Lung (tissue), 12 donors: Measurements from ENCODE around the gene IL17B. TPM values are rescaled to one million over a fixed set of nuclear protein-coding genes. Genes with fewer than 3 reads are reported as not detected.
A peak's percentile ranks its signal among the peaks of the same experiment; 100 is the strongest.

Source experiments
- ATAC-seq: fragments of 200-7000 bp; cut with Tn5 transposase; one replicate; pipeline ENCODE4 v1.9.1; 2020; ENCODE audit warnings: moderate number of reproducible peaks; ENCODE audit not compliant: insufficient read depth, low FRiP score
- DNase-seq, 3 donors: peaks; one replicate each; pipeline ENCODE4 v3.0.0-alpha.2; 2013 to 2017
- H3K27ac ChIP-seq, 2 donors: one replicate each; pipeline ENCODE4 v1.5.1; 2013; ENCODE audit warnings: mild to moderate bottlenecking in 2 of 2, moderate library complexity in 2 of 2, control low read depth in 1 of 2, inconsistent platforms in 1 of 2, low read depth in 1 of 2, low read length in 1 of 2
- H3K27me3 ChIP-seq, 3 donors: one replicate each; pipeline ENCODE4 v1.5.1; 2013; ENCODE audit warnings: low read length in 2 of 3; ENCODE audit not compliant: control insufficient read depth in 3 of 3, insufficient read depth in 3 of 3
- H3K36me3 ChIP-seq, 4 donors: one replicate each; pipeline ENCODE4 v1.5.1; 2013; ENCODE audit warnings: low read length in 4 of 4, mild to moderate bottlenecking in 1 of 4, moderate library complexity in 1 of 4; ENCODE audit not compliant: control insufficient read depth in 4 of 4, insufficient read depth in 4 of 4
- H3K4me1 ChIP-seq, 5 donors: one replicate each; pipeline ENCODE4 v1.5.1; 2013; ENCODE audit warnings: low read length in 5 of 5, mild to moderate bottlenecking in 2 of 5, moderate library complexity in 1 of 5; ENCODE audit not compliant: control insufficient read depth in 5 of 5, insufficient read depth in 5 of 5
- H3K4me3 ChIP-seq: one replicate; pipeline ENCODE4 v1.5.1; 2013; ENCODE audit warnings: mild to moderate bottlenecking, control low read depth, moderate library complexity
- H3K9ac ChIP-seq, 2 donors: one replicate each; pipeline ENCODE4 v1.5.1; 2013; ENCODE audit warnings: low read length in 2 of 2, control low read depth in 1 of 2; ENCODE audit not compliant: insufficient read depth in 1 of 2
- H3K9me3 ChIP-seq, 4 donors: one replicate each; pipeline ENCODE4 v1.5.1; 2013; ENCODE audit warnings: low read length in 3 of 4, mild to moderate bottlenecking in 1 of 4, moderate library complexity in 1 of 4; ENCODE audit not compliant: control insufficient read depth in 4 of 4, insufficient read depth in 3 of 4
- WGBS, 2 donors: extraction: QIAGEN DNeasy Blood & Tissue Kit; methylation state at CpG; one replicate each; pipeline ENCODE4 v1.1.7; 2013; 5-methylcytosine and 5-hydroxymethylcytosine counted together
- polyA plus RNA-seq, 2 donors: library from polyadenylated mRNA; stranded (reverse); fragments of 200-250 nt; gene quantifications; one replicate each; pipeline ENCODE4 v1.2.1, GENCODE V29; 2013
- total RNA-seq, 2 donors: library from RNA; depleted of rRNA in 1 of 2; stranded (reverse); fragments of >200 nt in 1 of 2; gene quantifications; one replicate each; pipeline ENCODE4 v1.2.1, GENCODE V29; 2014 to 2021
- TF ChIP-seq, protein P1 (sequence below): IDR thresholded peaks from 2 replicates; pipeline ENCODE4 v1.5.1; 2012; ENCODE audit warnings: mild to moderate bottlenecking; ENCODE audit errors: control extremely low read depth, extremely low read depth
- donor health status: control.
- donor health status: control.
- donor health status: Bipolar disorder and iron deficiency.
- donor health status: healthy.
- donor health status: DM: yes; HTN: yes; CAD: no.

IL17B gene
- total and polyA plus RNA-seq, 4 donors: 0.26 to 1.3 (median 0.39) TPM

GRCh38 chr5:149333711-149334443 lies 45.2 kb downstream of the IL17B start:
- H3K36me3 ChIP-seq: peaks cover 0 to 32% (median 3%) of the 10 kb centered on the region in 4 donors
- no peak overlapping the region for H3K4me3 ChIP-seq
- peaks cover 0 to 2% (median 0%) of the 10 kb centered on the region in 4 donors for H3K9me3 ChIP-seq
- peaks cover 0 to 6% (median 0%) of the 10 kb centered on the region in 5 donors for H3K4me1 ChIP-seq
- WGBS, 2 donors: 79 to 85% methylated on average over 2 of the region's 2 CpGs
- no peaks in the 10 kb centered on the region for H3K27me3 ChIP-seq
- DNase-seq (peak in 2 of 3 donors; percentile 23 to 53), ATAC-seq (no peak)
- TF ChIP-seq, protein P1, sequence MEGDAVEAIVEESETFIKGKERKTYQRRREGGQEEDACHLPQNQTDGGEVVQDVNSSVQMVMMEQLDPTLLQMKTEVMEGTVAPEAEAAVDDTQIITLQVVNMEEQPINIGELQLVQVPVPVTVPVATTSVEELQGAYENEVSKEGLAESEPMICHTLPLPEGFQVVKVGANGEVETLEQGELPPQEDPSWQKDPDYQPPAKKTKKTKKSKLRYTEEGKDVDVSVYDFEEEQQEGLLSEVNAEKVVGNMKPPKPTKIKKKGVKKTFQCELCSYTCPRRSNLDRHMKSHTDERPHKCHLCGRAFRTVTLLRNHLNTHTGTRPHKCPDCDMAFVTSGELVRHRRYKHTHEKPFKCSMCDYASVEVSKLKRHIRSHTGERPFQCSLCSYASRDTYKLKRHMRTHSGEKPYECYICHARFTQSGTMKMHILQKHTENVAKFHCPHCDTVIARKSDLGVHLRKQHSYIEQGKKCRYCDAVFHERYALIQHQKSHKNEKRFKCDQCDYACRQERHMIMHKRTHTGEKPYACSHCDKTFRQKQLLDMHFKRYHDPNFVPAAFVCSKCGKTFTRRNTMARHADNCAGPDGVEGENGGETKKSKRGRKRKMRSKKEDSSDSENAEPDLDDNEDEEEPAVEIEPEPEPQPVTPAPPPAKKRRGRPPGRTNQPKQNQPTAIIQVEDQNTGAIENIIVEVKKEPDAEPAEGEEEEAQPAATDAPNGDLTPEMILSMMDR: no peak
- H3K9ac ChIP-seq: no peak overlapping the region
- peak overlapping the region in 1 of 2 donors; percentile 47 for H3K27ac ChIP-seq

DNA sequence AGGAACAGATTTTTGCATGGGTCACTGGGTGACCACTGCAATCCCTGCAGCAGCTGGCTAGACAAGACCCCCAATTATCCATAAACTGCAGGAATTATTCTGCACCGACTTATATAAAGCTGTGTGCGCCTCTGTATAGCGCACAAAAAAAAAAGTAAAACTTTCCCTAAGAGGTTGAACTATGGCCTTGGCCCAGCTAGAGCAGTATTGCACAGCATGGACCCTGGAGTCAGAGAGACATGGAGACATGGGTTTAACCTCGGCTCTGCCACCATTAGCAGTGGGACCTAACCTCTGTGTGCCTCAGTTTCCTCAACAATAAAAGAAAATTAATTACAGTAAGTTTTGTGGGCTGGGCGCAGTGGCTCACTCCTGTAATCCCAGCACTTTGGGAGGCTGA lies 50.9 kb downstream of the IL17B start:
- H3K27me3 ChIP-seq: no peaks in the 10 kb centered on the region
- peaks cover 0 to 2% (median 0%) of the 10 kb centered on the region in 4 donors for H3K9me3 ChIP-seq
- no peak for DNase-seq
- peaks cover 0 to 25% (median 4%) of the 10 kb centered on the region in 4 donors for H3K36me3 ChIP-seq
- ATAC-seq: no peak
- WGBS, 2 donors: 95 to 99% methylated on average over 5 of the region's 5 CpGs
- TF ChIP-seq, protein P1: no peak
- no peak overlapping the region for H3K27ac ChIP-seq
- H3K9ac ChIP-seq: no peak overlapping the region
- no peak overlapping the region for H3K4me3 ChIP-seq
- peaks cover 0 to 4% (median 0%) of the 10 kb centered on the region in 5 donors for H3K4me1 ChIP-seq

GRCh38 chr5:149326611-149327010 lies 52.5 kb downstream of the IL17B start:
- Histone ChIP-seq H3K9ac (no peak overlapping the region), H3K27ac (no peak overlapping the region), H3K4me3 (no peak overlapping the region), H3K9me3 (peaks cover 0 to under 1% (median 0%) of the 10 kb centered on the region in 4 donors), H3K27me3 (no peaks in the 10 kb centered on the region), H3K4me1 (peaks cover 0 to 4% (median 0%) of the 10 kb centered on the region in 5 donors), H3K36me3 (peaks cover 0 to 22% (median 4%) of the 10 kb centered on the region in 4 donors)
- DNase-seq (no peak), ATAC-seq (no peak)
- WGBS, 2 donors: 87 to 93% methylated on average over 3 of the region's 3 CpGs
- TF ChIP-seq, protein P1: no peak
